Measurements from ENCODE around the gene CST6.

The CST6 gene

GRCh38 chr11:66050581-66051231, 38.9 kb downstream of the CST6 start:
- TF ChIP-seq CTCF (conservative IDR thresholded peaks at IDR 0.05): no peak; the same call in 1 of the 2 replicates
- peak overlapping the region; percentile 97 for H3K27ac ChIP-seq

- peak overlapping the region; percentile 97 for H3K27ac ChIP-seq
- TF ChIP-seq CTCF (conservative IDR thresholded peaks at IDR 0.05): no peak
These were observed 39.6 kb downstream of the CST6 start for GRCh38 chr11:66051371-66051765.

- TF ChIP-seq CTCF (conservative IDR thresholded peaks at IDR 0.05): no peak
- peak within 1 kb of the TSS; percentile 97 for H3K27ac ChIP-seq
These were observed 40.2 kb downstream of the CST6 start, which contains the start of gene SF3B2 for GRCh38 chr11:66051766-66052663. Gene SF3B2, plus strand, starts transcription at chr11:66052364. Its CDS starts 21 bp downstream, at chr11:66052385.

- H3K27ac ChIP-seq: peak overlapping the region; percentile 97
These were observed 40.8 kb downstream of the CST6 start for GRCh38 chr11:66052664-66052982.

GRCh38 chr11:66055021-66055420, 43.2 kb downstream of the CST6 start:
- no peak overlapping the region for H3K27ac ChIP-seq
- no peak for TF ChIP-seq CTCF (conservative IDR thresholded peaks at IDR 0.05)

More at GRCh38 chr11:66052664-66052982, 40.8 kb downstream of the CST6 start:
- TF ChIP-seq CTCF (conservative IDR thresholded peaks at IDR 0.05): no peak

- no peak overlapping the region for H3K27ac ChIP-seq
- TF ChIP-seq CTCF (conservative IDR thresholded peaks at IDR 0.05): no peak
These were observed 44.7 kb downstream of the CST6 start for GRCh38 chr11:66056501-66056900.

- no peak for TF ChIP-seq CTCF (conservative IDR thresholded peaks at IDR 0.05)
- no peak overlapping the region; the same call in 1 of the 2 replicates for H3K27ac ChIP-seq
These were observed 48.3 kb downstream of the CST6 start for GRCh38 chr11:66059966-66060680.
